Fibroblast of pulmonary artery (primary cell): ENCODE results near the gene NDUFS1.

Experiments
- DNase-seq: peaks from one replicate; pipeline ENCODE4 v3.0.0-alpha.2; 2010; ENCODE audit warnings: low read depth
- H3K4me3 ChIP-seq: replicated peaks from 2 replicates; pipeline ENCODE4 v1.5.1; 2011; ENCODE audit warnings: low read depth, mild to moderate bottlenecking, control low read depth, low read length, moderate library complexity
- TF ChIP-seq, protein P1 (sequence below): IDR thresholded peaks from 2 replicates; pipeline ENCODE4 v1.5.1; 2011; ENCODE audit warnings: mild to moderate bottlenecking, control low read depth, low read length, inconsistent platforms; ENCODE audit errors: missing control alignments

The NDUFS1 gene

DNA sequence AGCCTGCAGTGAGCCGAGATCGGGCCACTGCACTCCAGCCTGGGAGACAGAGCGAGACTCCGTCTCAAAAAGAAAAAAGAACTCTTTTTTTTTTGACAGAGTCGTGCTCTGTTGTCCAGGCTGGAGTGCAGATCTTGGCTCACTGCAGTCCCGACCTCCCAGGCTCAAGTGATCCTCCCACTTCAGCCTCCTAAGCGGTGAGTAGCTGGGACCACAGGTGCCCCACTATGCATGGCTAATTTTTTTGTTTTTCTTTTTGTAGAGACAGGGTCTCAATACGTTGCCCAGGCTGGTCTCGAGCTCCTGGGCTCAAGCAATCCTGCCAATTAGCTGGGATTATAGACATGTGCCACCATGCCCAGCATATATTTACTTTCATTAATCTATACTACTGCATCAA is 60.8 kb downstream of the NDUFS1 start:
- TF ChIP-seq, protein P1, sequence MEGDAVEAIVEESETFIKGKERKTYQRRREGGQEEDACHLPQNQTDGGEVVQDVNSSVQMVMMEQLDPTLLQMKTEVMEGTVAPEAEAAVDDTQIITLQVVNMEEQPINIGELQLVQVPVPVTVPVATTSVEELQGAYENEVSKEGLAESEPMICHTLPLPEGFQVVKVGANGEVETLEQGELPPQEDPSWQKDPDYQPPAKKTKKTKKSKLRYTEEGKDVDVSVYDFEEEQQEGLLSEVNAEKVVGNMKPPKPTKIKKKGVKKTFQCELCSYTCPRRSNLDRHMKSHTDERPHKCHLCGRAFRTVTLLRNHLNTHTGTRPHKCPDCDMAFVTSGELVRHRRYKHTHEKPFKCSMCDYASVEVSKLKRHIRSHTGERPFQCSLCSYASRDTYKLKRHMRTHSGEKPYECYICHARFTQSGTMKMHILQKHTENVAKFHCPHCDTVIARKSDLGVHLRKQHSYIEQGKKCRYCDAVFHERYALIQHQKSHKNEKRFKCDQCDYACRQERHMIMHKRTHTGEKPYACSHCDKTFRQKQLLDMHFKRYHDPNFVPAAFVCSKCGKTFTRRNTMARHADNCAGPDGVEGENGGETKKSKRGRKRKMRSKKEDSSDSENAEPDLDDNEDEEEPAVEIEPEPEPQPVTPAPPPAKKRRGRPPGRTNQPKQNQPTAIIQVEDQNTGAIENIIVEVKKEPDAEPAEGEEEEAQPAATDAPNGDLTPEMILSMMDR, result no peak
- no peak for DNase-seq
- H3K4me3 ChIP-seq, result no peak overlapping the region

DNA sequence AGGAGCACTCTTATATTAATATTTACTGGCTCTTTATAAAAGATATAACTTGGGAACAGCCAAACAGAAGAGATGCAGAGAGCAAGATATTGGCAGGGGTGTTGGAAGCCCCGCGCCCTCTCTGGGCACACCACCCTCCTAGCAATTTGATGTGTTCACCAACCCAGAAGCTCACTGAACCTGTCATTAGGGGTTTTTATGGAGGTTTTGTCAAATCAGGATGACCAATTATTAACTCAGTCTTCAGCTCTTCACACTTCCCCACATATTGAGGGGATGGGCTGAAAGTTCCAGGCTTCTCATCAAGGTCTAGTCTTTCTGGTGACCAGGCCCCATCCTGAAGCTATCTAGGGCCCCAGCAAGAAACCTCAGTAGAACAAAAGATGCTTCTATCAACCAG is 62.4 kb downstream of the NDUFS1 start:
- TF ChIP-seq, protein P1, result no peak
- no peak for DNase-seq
- no peak overlapping the region for H3K4me3 ChIP-seq

DNA sequence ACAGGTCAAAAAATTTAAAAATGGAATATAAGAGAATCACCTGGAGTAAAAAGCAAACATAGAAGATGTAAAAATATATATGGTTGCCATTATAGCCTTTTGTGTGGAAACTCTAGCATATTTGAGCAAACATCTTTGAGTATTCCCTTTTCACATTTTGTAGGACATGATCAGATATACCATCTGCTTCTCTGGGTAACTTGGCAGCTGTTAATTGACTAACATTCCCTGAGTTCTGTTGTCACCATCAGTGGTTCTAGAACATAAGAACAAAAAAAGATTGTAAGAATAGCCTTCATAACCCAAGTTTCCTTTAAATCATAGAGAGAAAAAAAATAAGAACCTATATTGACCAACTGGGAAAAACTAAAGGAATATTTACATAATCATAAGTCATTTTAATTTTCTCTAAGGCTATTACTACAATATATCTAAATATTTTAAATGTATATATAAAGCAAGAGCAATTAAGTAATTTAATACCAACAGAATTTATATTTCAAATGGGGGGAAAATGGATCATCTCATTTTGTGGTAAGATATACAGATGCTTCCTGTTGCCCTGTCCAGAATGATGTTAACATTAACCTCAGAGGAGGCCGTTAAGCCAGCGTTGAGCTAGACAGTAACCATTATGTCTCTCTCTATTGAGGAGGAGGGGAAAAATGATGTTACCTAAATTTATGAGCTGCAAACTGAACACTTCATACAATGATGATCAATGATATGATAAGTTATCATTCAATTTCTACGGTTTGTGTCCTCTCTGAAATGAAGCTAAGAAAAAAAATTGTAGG is 63.5 kb downstream of the NDUFS1 start:
- TF ChIP-seq, protein P1, result no peak
- no peak overlapping the region for H3K4me3 ChIP-seq
- DNase-seq, result no peak

GRCh38 chr2:206092297-206092696 is 66.9 kb downstream of the NDUFS1 start:
- H3K4me3 ChIP-seq, result no peak overlapping the region
- TF ChIP-seq, protein P1, result no peak
- no peak for DNase-seq

GRCh38 chr2:206088248-206088647 is 71.0 kb downstream of the NDUFS1 start:
- DNase-seq, result no peak
- H3K4me3 ChIP-seq, result no peak overlapping the region
- TF ChIP-seq, protein P1, result no peak

GRCh38 chr2:206086716-206087350 is 72.4 kb downstream of the NDUFS1 start:
- H3K4me3 ChIP-seq, result peak overlapping the region; percentile 69
- DNase-seq, result no peak
- TF ChIP-seq, protein P1, result no peak
